CD4-positive, alpha-beta memory T cell (primary cell): ENCODE results near the gene MFAP5. TPM values are rescaled to one million over a fixed set of nuclear protein-coding genes. Genes with fewer than 3 reads are reported as not detected.

Experiments
- CTCF ChIA-PET: fragments of 350-600 bp; sonication (Branson Sonifier 250); formaldehyde crosslinking; loops from one replicate; lab custom pipeline; 2021; ENCODE audit warnings: inconsistent platforms; ENCODE audit not compliant: partially characterized antibody; lab: Charles Lee
- POLR2A ChIA-PET: fragments of 350-600 bp; sonication (Branson Sonifier 250); formaldehyde crosslinking; loops from one replicate; lab custom pipeline; 2021; ENCODE audit not compliant: partially characterized antibody; lab: Charles Lee
- DNase-seq, 5 donors: peaks; one replicate each; pipeline versions ENCODE4 v3.0.0 to v3.0.0-alpha.2; 2020 to 2022; ENCODE audit warnings: mixed read lengths in 1 of 5
- H3K27ac ChIP-seq: one replicate; pipeline ENCODE4 v1.7.0; 2013; ENCODE audit warnings: low read depth, low read length
- H3K27me3 ChIP-seq: 2 replicates; pipeline ENCODE4 v1.7.0; 2013; ENCODE audit warnings: mild to moderate bottlenecking, low read length, moderate library complexity; ENCODE audit not compliant: insufficient read depth
- H3K36me3 ChIP-seq: 2 replicates; pipeline ENCODE4 v1.7.0; 2013; ENCODE audit warnings: mild to moderate bottlenecking, low read length, moderate library complexity; ENCODE audit not compliant: insufficient read depth
- H3K4me1 ChIP-seq: 2 replicates; pipeline ENCODE4 v1.7.0; 2013; ENCODE audit warnings: mild to moderate bottlenecking, low read length, moderate library complexity; ENCODE audit not compliant: insufficient read depth
- H3K4me3 ChIP-seq, 2 donors: one replicate each; pipeline ENCODE4 v1.7.0; 2013; ENCODE audit warnings: low read length in 2 of 2, mild to moderate bottlenecking in 1 of 2
- H3K9me3 ChIP-seq, 2 donors: one replicate each; pipeline ENCODE4 v1.7.0; 2013; ENCODE audit warnings: low read length in 2 of 2, control low read depth in 1 of 2; ENCODE audit not compliant: control insufficient read depth in 1 of 2
- H3K27ac Mint-ChIP-seq, 7 donors: one replicate each; pipeline ENCODE4 v1.8.0; 2020 to 2021; ENCODE audit warnings: mixed read lengths in 7 of 7, mild to moderate bottlenecking in 6 of 7, inconsistent platforms in 3 of 7, moderate library complexity in 3 of 7
- H3K27me3 Mint-ChIP-seq, 2 donors: one replicate each; pipeline ENCODE4 v1.8.0; 2020 to 2021; ENCODE audit warnings: mixed read lengths in 2 of 2
- H3K36me3 Mint-ChIP-seq, 2 donors: one replicate each; pipeline ENCODE4 v1.8.0; 2020 to 2021; ENCODE audit warnings: mixed read lengths in 2 of 2, inconsistent platforms in 1 of 2, mild to moderate bottlenecking in 1 of 2
- H3K4me1 Mint-ChIP-seq, 4 donors: one replicate each; pipeline ENCODE4 v1.8.0; 2020 to 2021; ENCODE audit warnings: mixed read lengths in 4 of 4, mild to moderate bottlenecking in 1 of 4
- H3K4me3 Mint-ChIP-seq, 8 donors: one replicate each; pipeline ENCODE4 v1.8.0; 2020 to 2021; ENCODE audit warnings: mixed read lengths in 8 of 8, mild to moderate bottlenecking in 7 of 8, moderate library complexity in 6 of 8, inconsistent platforms in 3 of 8
- H3K9me3 Mint-ChIP-seq, 8 donors: one replicate each; pipeline ENCODE4 v1.8.0; 2020 to 2021; ENCODE audit warnings: mixed read lengths in 8 of 8, mild to moderate bottlenecking in 5 of 8, inconsistent platforms in 3 of 8, moderate library complexity in 1 of 8
- intact Hi-C: fragments of 100-400 bp; cut with micrococcal nuclease; formaldehyde crosslinking; loops from one replicate; pipeline ENCODE4 v1.15.1; 2023
- polyA plus RNA-seq, 2 donors: library from polyadenylated mRNA; unstranded; fragments of 300-500 nt; fragmentation: Illumina TruSeq; gene quantifications; one replicate each; pipeline ENCODE4 v1.2.3, GENCODE V29; 2021
- total RNA-seq, 2 experiments: library from RNA; stranded (reverse); gene quantifications; one replicate each; pipeline ENCODE4 v1.2.3, GENCODE V29; 2021

The MFAP5 gene
- total and polyA plus RNA-seq, 4 experiments from 2014 or later: not detected

- intact Hi-C loops: no loop called here
- no peaks in the 10 kb centered on the region for H3K9me3 ChIP-seq
- no peak overlapping the region for H3K27ac ChIP-seq
- Mint-ChIP-seq H3K9me3 (no peaks in the 10 kb centered on the region), H3K36me3 (no peaks in the 10 kb centered on the region), H3K4me3 (peak overlapping the region in 1 of 8 donors; percentile 28), H3K4me1 (peaks cover 0 to 8% (median 2%) of the 10 kb centered on the region in 4 donors), H3K27me3 (peaks cover 0 to 1% of the 10 kb centered on the region in 2 donors), H3K27ac (peak overlapping the region in 1 of 7 donors; percentile 22)
- DNase-seq: no peak
- CTCF ChIA-PET: no interaction called here
- no peaks in the 10 kb centered on the region for H3K27me3 ChIP-seq
- H3K4me1 ChIP-seq: peaks cover 7% of the 10 kb centered on the region
- no peak overlapping the region for H3K4me3 ChIP-seq
- POLR2A ChIA-PET: no interaction called here
- H3K36me3 ChIP-seq: no peaks in the 10 kb centered on the region
Measured at GRCh38 chr12:8689681-8690080, 27.1 kb upstream of the MFAP5 start.

GRCh38 chr12:8687846-8688601 lies 25.4 kb upstream of the MFAP5 start:
- Mint-ChIP-seq H3K4me1 (peaks cover 0 to 7% (median 2%) of the 10 kb centered on the region in 4 donors), H3K27me3 (peaks cover 0 to 1% of the 10 kb centered on the region in 2 donors), H3K4me3 (no peak overlapping the region), H3K27ac (no peak overlapping the region), H3K36me3 (no peaks in the 10 kb centered on the region), H3K9me3 (no peaks in the 10 kb centered on the region)
- intact Hi-C loops: no loop called here
- CTCF ChIA-PET: interaction anchor here (0.6 to 8.6 kb wide), 8 partner anchors 31 to 361 kb away, joined by 3 to 101 read pairs (median 6); no protein-coding TSS in a partner anchor
- POLR2A ChIA-PET: interaction anchor here (1.2 to 2.4 kb wide), 2 partner anchors 9 kb away, joined by 3 to 13 read pairs; partner anchors contain the start of gene RIMKLB
- Histone ChIP-seq H3K4me3 (no peak overlapping the region), H3K27ac (no peak overlapping the region), H3K4me1 (peaks cover 7% of the 10 kb centered on the region), H3K36me3 (no peaks in the 10 kb centered on the region), H3K27me3 (no peaks in the 10 kb centered on the region), H3K9me3 (no peaks in the 10 kb centered on the region)
- peak in 1 of 5 donors; percentile 1 for DNase-seq

GRCh38 chr12:8685051-8685450 lies 22.4 kb upstream of the MFAP5 start:
- POLR2A ChIA-PET: interaction anchor here (2.0 kb wide), 1 partner anchor 13 kb away, joined by 5 read pairs; the partner anchor contains the start of gene RIMKLB
- no peak for DNase-seq
- Histone ChIP-seq H3K4me3 (no peak overlapping the region), H3K9me3 (no peaks in the 10 kb centered on the region), H3K4me1 (peaks cover 7% of the 10 kb centered on the region), H3K27me3 (no peaks in the 10 kb centered on the region), H3K36me3 (no peaks in the 10 kb centered on the region), H3K27ac (no peak overlapping the region)
- Mint-ChIP-seq H3K4me1 (peaks cover 0 to 6% (median 2%) of the 10 kb centered on the region in 4 donors), H3K36me3 (no peaks in the 10 kb centered on the region), H3K27ac (peak overlapping the region in 1 of 7 donors; percentile 39), H3K9me3 (no peaks in the 10 kb centered on the region), H3K4me3 (no peak overlapping the region), H3K27me3 (peaks cover 1 to 10% of the 10 kb centered on the region in 2 donors)
- intact Hi-C loops: no loop called here
- CTCF ChIA-PET: interaction anchor here (0.8 to 8.6 kb wide), 8 partner anchors 10 to 363 kb away, joined by 3 to 101 read pairs (median 8); no protein-coding TSS in a partner anchor

GRCh38 chr12:8681129-8681884 lies 18.7 kb upstream of the MFAP5 start:
- Mint-ChIP-seq H3K4me3 (no peak overlapping the region), H3K4me1 (peaks cover 0 to 9% (median 5%) of the 10 kb centered on the region in 4 donors)

GRCh38 chr12:8680533-8680932 lies 17.9 kb upstream of the MFAP5 start:
- CTCF ChIA-PET: interaction anchor here (1.1 to 8.6 kb wide), 9 partner anchors 23 to 368 kb away, joined by 3 to 101 read pairs (median 17); partner anchors contain the start of gene PHC1
- Mint-ChIP-seq H3K4me1 (peaks cover 4 to 14% (median 8%) of the 10 kb centered on the region in 4 donors), H3K9me3 (no peaks in the 10 kb centered on the region), H3K27me3 (peaks cover 5 to 10% of the 10 kb centered on the region in 2 donors), H3K36me3 (no peaks in the 10 kb centered on the region), H3K4me3 (no peak overlapping the region), H3K27ac (no peak overlapping the region)
- Histone ChIP-seq H3K9me3 (no peaks in the 10 kb centered on the region), H3K27ac (no peak overlapping the region), H3K27me3 (no peaks in the 10 kb centered on the region), H3K36me3 (no peaks in the 10 kb centered on the region), H3K4me3 (no peak overlapping the region), H3K4me1 (peaks cover 3% of the 10 kb centered on the region)
- intact Hi-C loops: loop anchor here (5.0 kb wide), 1 partner anchor 272 kb away; no protein-coding TSS in a partner anchor
- no peak for DNase-seq
- POLR2A ChIA-PET: interaction anchor here (1.1 kb wide), 1 partner anchor 23 kb away, joined by 3 read pairs; no protein-coding TSS in a partner anchor

More at GRCh38 chr12:8681129-8681884, 18.7 kb upstream of the MFAP5 start:
- no peak overlapping the region for H3K4me3 ChIP-seq
- no peaks in the 10 kb centered on the region for H3K36me3 ChIP-seq
- no peak for DNase-seq
- no peak overlapping the region for H3K27ac ChIP-seq
- H3K4me1 ChIP-seq: no peaks in the 10 kb centered on the region
- intact Hi-C loops: loop anchor here (5.0 kb wide), 1 partner anchor 271 kb away; no protein-coding TSS in a partner anchor
- peak overlapping the region in 1 of 7 donors; percentile 30 for H3K27ac Mint-ChIP-seq
- no peaks in the 10 kb centered on the region for H3K9me3 Mint-ChIP-seq
- POLR2A ChIA-PET: interaction anchor here (0.6 to 1.1 kb wide), 2 partner anchors 24 to 142 kb away, joined by 3 read pairs; no protein-coding TSS in a partner anchor
- no peaks in the 10 kb centered on the region for H3K9me3 ChIP-seq
- H3K36me3 Mint-ChIP-seq: no peaks in the 10 kb centered on the region
- H3K27me3 Mint-ChIP-seq: peaks cover 5 to 10% of the 10 kb centered on the region in 2 donors
- no peaks in the 10 kb centered on the region for H3K27me3 ChIP-seq
- CTCF ChIA-PET: interaction anchor here (0.7 to 8.6 kb wide), 29 partner anchors 8 to 367 kb away, joined by 3 to 101 read pairs (median 4); partner anchors contain the start of genes CLEC4E, M6PR, PHC1 and RIMKLB

GRCh38 chr12:8678661-8679111 lies 16.1 kb upstream of the MFAP5 start:
- Mint-ChIP-seq H3K27ac (no peak overlapping the region), H3K9me3 (no peaks in the 10 kb centered on the region), H3K27me3 (peaks cover 5 to 8% of the 10 kb centered on the region in 2 donors), H3K4me1 (peaks cover 10 to 18% (median 12%) of the 10 kb centered on the region in 4 donors), H3K36me3 (no peaks in the 10 kb centered on the region), H3K4me3 (no peak overlapping the region)
- POLR2A ChIA-PET: interaction anchor here (0.7 kb wide), 1 partner anchor 9 kb away, joined by 3 read pairs; no protein-coding TSS in a partner anchor
- CTCF ChIA-PET: interaction anchor here (1.0 to 4.8 kb wide), 10 partner anchors 14 to 385 kb away, joined by 3 to 45 read pairs (median 4); partner anchors contain the start of gene M6PR
- Histone ChIP-seq H3K9me3 (no peaks in the 10 kb centered on the region), H3K27me3 (no peaks in the 10 kb centered on the region), H3K4me1 (peaks cover 9% of the 10 kb centered on the region), H3K27ac (no peak overlapping the region), H3K36me3 (no peaks in the 10 kb centered on the region), H3K4me3 (no peak overlapping the region)
- no peak for DNase-seq
- intact Hi-C loops: no loop called here
